Esophagus squamous epithelium (tissue), 5 donors: ENCODE results near the gene A3GALT2. TPM values are rescaled to one million over a fixed set of nuclear protein-coding genes. Genes with fewer than 3 reads are reported as not detected.
A peak's percentile ranks its signal among the peaks of the same experiment; 100 is the strongest.

Experiments used
- DNase-seq: peaks from one replicate; lab custom pipeline; 2025; lab: John Stamatoyannopoulos, UW
- H3K27ac ChIP-seq, 4 donors: fragments of 200-600 bp; sonication (generic); one replicate each; pipeline ENCODE4 v1.5.1; 2016 to 2019; ENCODE audit warnings: mild to moderate bottlenecking in 1 of 4
- H3K27me3 ChIP-seq, 4 donors: fragments of 200-600 bp; sonication (generic); 1 replicate in 3 of 4; 2 replicates in 1 of 4; pipeline versions ENCODE4 v1.5.1 to v1.6.0; 2017 to 2021; ENCODE audit warnings: antibody characterized with exemption in 1 of 4
- H3K36me3 ChIP-seq, 3 donors: fragments of 200-600 bp; sonication (generic); one replicate each; pipeline ENCODE4 v1.5.1; 2016 to 2019
- H3K4me1 ChIP-seq, 3 donors: fragments of 200-600 bp; sonication (generic); one replicate each; pipeline ENCODE4 v1.5.1; 2017 to 2019
- H3K4me3 ChIP-seq, 4 donors: fragments of 200-600 bp; sonication (generic); 1 replicate in 3 of 4; 2 replicates in 1 of 4; pipeline ENCODE4 v1.5.1; 2016 to 2019; ENCODE audit warnings: mild to moderate bottlenecking in 2 of 4, moderate library complexity in 1 of 4
- H3K9me3 ChIP-seq, 3 donors: fragments of 200-600 bp; sonication (generic); one replicate each; pipeline ENCODE4 v1.5.1; 2016 to 2019
- POLR2A ChIP-seq, 4 donors: fragments of 450-650 bp; IDR thresholded peaks; one replicate each; pipeline ENCODE4 v1.6.1; 2017; ENCODE audit warnings: antibody characterized with exemption in 4 of 4, mild to moderate bottlenecking in 4 of 4, moderate library complexity in 3 of 4
- WGBS, 2 donors: methylation state at CpG; one replicate each; pipeline ENCODE4 v1.1.5; 2018; 5-methylcytosine and 5-hydroxymethylcytosine counted together
- intact Hi-C: fragments of 100-400 bp; cut with DNase I; formaldehyde crosslinking; loops from one replicate; pipeline ENCODE4 v1.15.0; 2022
- total RNA-seq, 4 donors: library from RNA; depleted of rRNA; stranded (reverse); fragments of >200 nt; gene quantifications; one replicate each; pipeline ENCODE4 v1.1.0, GENCODE V29; 2016
- TF ChIP-seq, protein P1 (sequence below), 6 experiments: fragments of 450-650 bp in 4 of 6; fragments of 200-600 bp in 2 of 6; sonication (generic) in 2 of 6; IDR thresholded peaks; one replicate each; pipeline ENCODE4 v1.5.1; 2016 to 2019; ENCODE audit warnings: antibody characterized with exemption in 6 of 6, mild to moderate bottlenecking in 4 of 6, moderate library complexity in 4 of 6
- donor health status: DM: yes; HTN: yes; CAD: no.

The A3GALT2 gene
- total RNA-seq, 4 donors from 2014 or later: not detected

DNA sequence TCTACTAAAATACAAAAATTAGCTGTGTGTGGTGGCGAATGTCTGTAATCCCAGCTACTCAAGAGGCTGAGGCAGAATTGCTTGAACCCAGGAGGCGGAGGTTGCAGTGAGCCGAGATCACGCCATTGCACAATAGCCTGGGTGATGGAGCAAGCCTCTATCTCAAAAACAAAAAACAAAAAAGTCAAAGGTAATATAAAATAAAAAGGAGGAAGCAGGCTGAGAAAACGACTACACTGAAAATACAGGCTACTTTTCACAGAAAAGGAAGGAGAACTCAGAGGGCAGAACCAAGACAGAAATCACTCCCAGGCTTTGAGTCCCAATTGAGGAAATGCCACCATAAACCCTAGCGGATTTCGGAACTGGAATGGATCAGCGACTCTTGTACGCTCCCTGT lies 5.9 kb upstream of the A3GALT2 start:
- Histone ChIP-seq H3K36me3 (peaks cover 69 to 100% (median 82%) of the 10 kb centered on the region in 3 donors), H3K27ac (peak overlapping the region in 2 of 4 donors; percentile 16 to 40), H3K9me3 (no peaks in the 10 kb centered on the region), H3K27me3 (no peaks in the 10 kb centered on the region), H3K4me3 (no peak overlapping the region), H3K4me1 (peaks cover 0 to 58% (median 21%) of the 10 kb centered on the region in 3 donors)
- WGBS, 2 donors: 76% methylated on average over 9 of the region's 9 CpGs
- intact Hi-C loops: no loop called here
- DNase-seq: no peak
- TF ChIP-seq, protein P1, sequence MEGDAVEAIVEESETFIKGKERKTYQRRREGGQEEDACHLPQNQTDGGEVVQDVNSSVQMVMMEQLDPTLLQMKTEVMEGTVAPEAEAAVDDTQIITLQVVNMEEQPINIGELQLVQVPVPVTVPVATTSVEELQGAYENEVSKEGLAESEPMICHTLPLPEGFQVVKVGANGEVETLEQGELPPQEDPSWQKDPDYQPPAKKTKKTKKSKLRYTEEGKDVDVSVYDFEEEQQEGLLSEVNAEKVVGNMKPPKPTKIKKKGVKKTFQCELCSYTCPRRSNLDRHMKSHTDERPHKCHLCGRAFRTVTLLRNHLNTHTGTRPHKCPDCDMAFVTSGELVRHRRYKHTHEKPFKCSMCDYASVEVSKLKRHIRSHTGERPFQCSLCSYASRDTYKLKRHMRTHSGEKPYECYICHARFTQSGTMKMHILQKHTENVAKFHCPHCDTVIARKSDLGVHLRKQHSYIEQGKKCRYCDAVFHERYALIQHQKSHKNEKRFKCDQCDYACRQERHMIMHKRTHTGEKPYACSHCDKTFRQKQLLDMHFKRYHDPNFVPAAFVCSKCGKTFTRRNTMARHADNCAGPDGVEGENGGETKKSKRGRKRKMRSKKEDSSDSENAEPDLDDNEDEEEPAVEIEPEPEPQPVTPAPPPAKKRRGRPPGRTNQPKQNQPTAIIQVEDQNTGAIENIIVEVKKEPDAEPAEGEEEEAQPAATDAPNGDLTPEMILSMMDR (IDR thresholded peaks at IDR 0.05): no peak

DNA sequence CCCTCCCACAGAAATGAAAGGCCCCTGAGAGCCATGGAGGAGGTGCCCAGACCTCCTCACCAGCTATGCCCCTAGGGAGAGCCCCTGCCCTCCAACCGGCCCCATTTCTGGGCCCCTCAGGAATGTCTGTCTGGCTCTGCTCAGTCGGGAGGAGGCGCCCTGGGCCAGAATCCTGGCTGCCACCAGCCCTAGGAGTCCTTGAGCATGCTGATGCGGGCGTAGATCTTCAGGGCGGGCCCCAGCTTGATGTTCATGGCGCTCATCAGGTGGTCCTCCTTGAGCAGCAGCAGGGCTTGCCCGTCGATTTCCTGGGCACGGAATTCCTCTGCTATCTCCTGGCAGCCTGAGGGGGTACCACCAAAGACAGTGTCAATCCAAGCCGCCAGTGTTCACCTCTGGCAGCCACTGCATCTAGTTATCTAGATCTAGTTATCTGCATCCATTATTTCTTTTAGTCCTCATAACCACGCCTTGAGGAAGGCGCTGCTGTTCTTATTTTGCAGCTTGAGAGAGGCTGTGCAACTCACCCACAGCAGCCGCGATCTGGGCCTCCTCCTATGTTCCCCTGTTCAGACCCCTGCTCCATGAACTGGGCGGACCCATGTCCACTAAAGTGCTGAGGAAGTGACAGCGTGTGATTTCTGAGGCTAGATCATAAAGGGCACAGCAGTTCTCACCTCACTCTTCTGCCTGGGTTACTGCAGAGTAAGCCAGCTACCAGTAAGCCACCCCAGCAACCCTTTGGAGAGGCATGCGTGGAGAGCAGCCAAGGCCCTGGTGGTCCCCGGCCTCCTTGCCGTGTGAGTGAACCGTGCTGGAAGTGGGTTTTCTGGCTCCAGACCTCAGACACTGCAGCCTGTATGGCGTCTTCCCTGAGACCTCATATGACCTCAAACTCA lies 4.0 kb upstream of the A3GALT2 start:
- peaks cover 0 to 44% (median 16%) of the 10 kb centered on the region in 3 donors for H3K4me1 ChIP-seq
- peak overlapping the region in 1 of 4 donors; percentile 10 for H3K27ac ChIP-seq
- no peak for DNase-seq
- intact Hi-C loops: no loop called here
- no peak for TF ChIP-seq POLR2A (IDR thresholded peaks at IDR 0.05)
- TF ChIP-seq, protein P1 (IDR thresholded peaks at IDR 0.05): no peak
- no peaks in the 10 kb centered on the region for H3K9me3 ChIP-seq
- no peak overlapping the region for H3K4me3 ChIP-seq
- no peaks in the 10 kb centered on the region for H3K27me3 ChIP-seq
- H3K36me3 ChIP-seq: peaks cover 51 to 83% (median 65%) of the 10 kb centered on the region in 3 donors
- WGBS, 2 donors: 70 to 78% methylated on average over 9 to 16 of the region's 22 CpGs

DNA sequence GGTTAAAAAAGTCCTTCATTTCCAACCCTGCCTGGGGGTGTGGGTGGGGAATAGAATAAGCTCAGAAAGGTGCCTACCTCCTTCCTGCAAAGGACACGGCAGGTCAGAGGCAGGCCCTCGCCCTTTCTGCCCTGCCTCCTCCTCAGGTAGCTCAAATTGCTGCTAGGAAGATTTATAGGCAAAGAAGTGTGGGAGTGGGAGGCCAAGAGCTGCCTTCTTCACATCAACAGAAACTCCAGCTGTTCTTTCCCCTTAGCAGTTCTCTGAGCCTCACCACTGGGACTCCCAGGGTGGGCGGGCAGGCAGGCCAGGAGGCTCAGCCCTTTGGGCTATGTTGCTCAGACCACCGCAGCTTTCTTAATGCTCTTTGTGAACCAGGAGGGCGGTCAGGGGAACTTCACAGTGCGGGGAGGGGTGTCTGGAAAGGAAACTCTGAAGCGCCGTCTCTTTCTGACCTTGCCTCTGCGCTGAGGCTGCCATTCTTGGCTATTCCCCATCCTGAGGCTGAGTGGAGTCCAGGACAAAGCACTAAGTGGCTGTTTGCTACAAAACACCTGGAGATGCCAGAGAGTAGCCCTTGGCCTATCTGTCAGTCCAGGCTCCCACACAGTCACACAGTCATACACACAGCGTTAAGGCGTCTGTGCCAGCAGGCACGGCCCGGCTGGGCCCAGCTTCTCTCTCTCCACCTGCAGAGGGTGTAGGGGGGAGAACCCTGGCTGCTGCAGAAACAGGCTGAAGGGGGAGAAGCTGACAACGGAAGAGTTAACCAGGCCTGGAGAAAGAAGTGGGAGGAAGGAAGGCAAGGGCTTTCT lies 3.0 kb upstream of the A3GALT2 start:
- intact Hi-C loops: no loop called here
- no peak for DNase-seq
- H3K27me3 ChIP-seq: no peaks in the 10 kb centered on the region
- peaks cover 0 to 33% (median 16%) of the 10 kb centered on the region in 3 donors for H3K4me1 ChIP-seq
- 71 to 80% methylated on average over 6 to 8 of the region's 14 CpGs for WGBS, 2 donors
- H3K4me3 ChIP-seq: no peak overlapping the region
- peak overlapping the region in 1 of 4 donors; percentile 10 for H3K27ac ChIP-seq
- TF ChIP-seq POLR2A (IDR thresholded peaks at IDR 0.05): no peak
- TF ChIP-seq, protein P1 (IDR thresholded peaks at IDR 0.05): no peak
- H3K36me3 ChIP-seq: peaks cover 41 to 72% (median 56%) of the 10 kb centered on the region in 3 donors
- H3K9me3 ChIP-seq: no peaks in the 10 kb centered on the region

DNA sequence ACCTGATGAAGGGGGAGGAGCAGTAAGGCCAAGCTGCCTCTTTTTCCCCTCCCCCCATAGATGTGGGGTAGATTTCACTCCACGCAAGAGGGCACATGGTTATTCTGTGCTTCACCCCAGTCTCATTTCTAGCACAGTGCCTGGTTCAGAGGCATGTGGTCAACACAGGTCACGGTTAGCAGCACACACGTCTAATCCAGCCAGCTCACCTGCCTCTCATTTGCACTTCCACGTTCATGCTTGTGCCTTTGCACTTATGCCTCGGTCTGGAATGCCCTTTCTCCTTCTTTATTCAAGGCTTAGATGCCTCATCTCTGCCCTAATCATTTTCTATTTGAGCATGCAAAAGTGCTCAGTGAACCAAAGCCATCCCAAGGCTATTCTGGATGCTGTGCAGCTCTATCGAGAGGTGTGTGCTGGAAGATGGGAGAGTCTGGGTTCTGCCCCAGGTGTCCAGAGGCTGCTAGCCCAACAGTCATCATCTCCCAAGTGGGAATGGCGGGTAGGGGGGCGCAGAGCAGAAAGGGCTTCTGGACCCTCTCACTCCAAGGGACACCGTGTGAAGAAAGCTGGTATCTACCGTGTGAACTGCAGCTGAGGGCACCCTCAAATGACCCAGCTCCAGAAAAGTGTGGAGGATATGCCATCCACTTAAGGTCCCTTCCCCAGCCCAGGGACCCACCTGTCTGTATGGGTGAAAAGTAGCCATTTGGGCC lies 2.1 kb upstream of the A3GALT2 start:
- no peaks in the 10 kb centered on the region for H3K9me3 ChIP-seq
- H3K4me1 ChIP-seq: peaks cover 0 to 25% (median 10%) of the 10 kb centered on the region in 3 donors
- H3K4me3 ChIP-seq: no peak overlapping the region
- 66 to 78% methylated on average over 8 to 9 of the region's 10 CpGs for WGBS, 2 donors
- TF ChIP-seq, protein P1 (IDR thresholded peaks at IDR 0.05): no peak
- no peak for TF ChIP-seq POLR2A (IDR thresholded peaks at IDR 0.05)
- peaks cover 32 to 64% (median 49%) of the 10 kb centered on the region in 3 donors for H3K36me3 ChIP-seq
- no peak for DNase-seq
- intact Hi-C loops: no loop called here
- H3K27ac ChIP-seq: no peak overlapping the region
- H3K27me3 ChIP-seq: no peaks in the 10 kb centered on the region
